ENCODE measurements around the gene PCED1B.

Gene PCED1B

DNA sequence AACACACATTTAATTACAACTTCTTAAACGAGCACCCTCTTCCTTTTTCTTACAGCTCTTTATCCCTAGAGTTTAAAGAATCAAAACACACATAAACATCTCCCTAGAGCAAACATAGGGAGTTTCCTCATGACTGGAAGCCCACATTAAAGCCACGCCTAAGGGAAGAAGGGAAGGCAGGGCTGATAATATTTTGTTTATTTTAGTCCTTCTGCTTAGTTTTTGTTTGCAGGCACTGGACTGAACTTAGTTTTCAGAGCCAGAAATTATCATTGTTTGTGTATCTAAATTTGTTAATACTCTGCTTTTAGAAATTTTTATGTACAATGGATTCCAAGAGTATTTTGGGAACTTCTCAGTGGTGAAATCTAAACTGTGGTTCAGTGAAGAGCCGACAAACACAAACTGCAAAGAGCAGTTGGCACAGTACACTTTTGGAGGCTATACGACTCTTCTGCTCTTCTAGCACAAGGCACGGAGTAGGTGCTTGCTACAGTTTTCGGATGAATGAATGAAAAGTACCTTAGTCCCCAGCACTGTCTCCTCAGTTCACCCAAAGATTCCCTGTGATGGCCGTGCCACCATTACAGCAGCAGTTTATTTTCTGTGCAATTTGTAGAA is 18.0 kb downstream of the PCED1B start:
- Histone ChIP-seq H3K36me3 (ENCODE audit: insufficient read depth, low read depth, low read length) (no peaks in the 10 kb centered on the region), H3K9me3 (ENCODE audit: insufficient read depth, low read depth, low read length) (no peaks in the 10 kb centered on the region), H3K27ac (ENCODE audit: low read length) (no peak overlapping the region), H3K4me1 (ENCODE audit: insufficient read depth, low read length) (no peaks in the 10 kb centered on the region), H3K27me3 (ENCODE audit: insufficient read depth, low read length) (no peaks in the 10 kb centered on the region), H3K9ac (ENCODE audit: low read depth, low read length) (no peak overlapping the region), H3K4me3 (ENCODE audit: low read length) (no peak overlapping the region)

DNA sequence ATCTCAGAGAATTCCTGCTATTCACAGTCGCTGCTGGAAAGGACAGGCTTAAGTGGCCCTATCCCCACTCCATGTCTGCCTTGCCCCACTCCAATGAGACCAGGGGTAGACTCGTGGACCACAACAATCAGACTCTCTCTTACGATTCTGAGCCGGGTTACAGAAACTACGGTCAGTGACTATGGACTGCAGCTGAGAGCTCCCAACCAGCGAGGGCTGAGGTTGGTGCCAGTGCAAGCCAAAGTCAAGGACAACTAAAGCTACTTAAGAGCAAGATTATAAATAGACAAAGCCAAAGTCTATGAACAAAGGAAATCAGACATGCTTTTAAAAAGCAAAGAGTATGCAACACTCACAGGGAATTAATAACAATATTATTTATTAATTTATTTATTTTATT is 18.7 kb downstream of the PCED1B start:
- H3K4me3 ChIP-seq (ENCODE audit: low read length): no peak overlapping the region
- H3K9me3 ChIP-seq (ENCODE audit: insufficient read depth, low read depth, low read length): no peaks in the 10 kb centered on the region
- H3K9ac ChIP-seq (ENCODE audit: low read depth, low read length): no peak overlapping the region
- H3K27ac ChIP-seq (ENCODE audit: low read length): no peak overlapping the region
- no peaks in the 10 kb centered on the region for H3K4me1 ChIP-seq (ENCODE audit: insufficient read depth, low read length)
- H3K36me3 ChIP-seq (ENCODE audit: insufficient read depth, low read depth, low read length): no peaks in the 10 kb centered on the region
- H3K27me3 ChIP-seq (ENCODE audit: insufficient read depth, low read length): no peaks in the 10 kb centered on the region

DNA sequence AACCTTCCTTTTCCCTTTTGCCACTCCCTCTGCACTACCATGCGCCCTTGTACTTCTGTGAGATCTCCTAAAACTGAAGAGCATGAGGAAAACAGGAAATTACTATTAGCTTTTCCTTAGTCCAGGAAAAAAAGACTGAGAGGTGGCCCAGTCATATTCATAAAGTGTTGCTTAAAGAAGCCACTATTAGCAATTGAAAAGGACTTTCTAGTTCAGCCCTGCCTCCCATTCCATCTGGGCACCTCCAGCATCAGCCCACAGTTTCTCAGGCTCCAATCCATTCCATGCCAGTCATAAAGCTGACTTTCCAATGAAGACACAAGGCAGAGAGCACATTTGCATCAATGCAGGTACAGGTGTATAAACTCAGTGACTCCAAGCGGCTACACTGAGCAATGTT is 20.2 kb downstream of the PCED1B start:
- no peaks in the 10 kb centered on the region for H3K9me3 ChIP-seq (ENCODE audit: insufficient read depth, low read depth, low read length)
- H3K4me1 ChIP-seq (ENCODE audit: insufficient read depth, low read length): no peaks in the 10 kb centered on the region
- H3K27ac ChIP-seq (ENCODE audit: low read length): no peak overlapping the region
- H3K27me3 ChIP-seq (ENCODE audit: insufficient read depth, low read length): no peaks in the 10 kb centered on the region
- no peak overlapping the region for H3K4me3 ChIP-seq (ENCODE audit: low read length)
- no peaks in the 10 kb centered on the region for H3K36me3 ChIP-seq (ENCODE audit: insufficient read depth, low read depth, low read length)
- no peak overlapping the region for H3K9ac ChIP-seq (ENCODE audit: low read depth, low read length)

DNA sequence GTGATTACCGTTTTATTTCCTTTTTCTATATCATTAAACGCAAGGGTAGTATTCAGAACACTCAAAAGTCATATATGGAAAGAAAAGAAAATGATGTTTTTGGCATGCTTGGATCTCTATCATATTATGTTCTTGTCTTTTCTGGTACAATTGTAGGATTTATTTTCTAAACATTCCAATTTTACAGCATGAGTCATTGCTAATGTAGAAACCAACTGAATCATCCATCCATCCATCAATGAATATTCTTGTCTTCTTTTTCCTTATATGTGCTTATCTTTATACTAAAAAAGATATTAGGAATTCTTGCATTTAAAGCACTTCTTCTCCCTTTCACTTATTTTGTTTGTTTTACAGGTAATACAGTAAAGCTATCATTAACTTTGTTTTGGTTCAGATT is 20.7 kb downstream of the PCED1B start:
- Histone ChIP-seq H3K36me3 (ENCODE audit: insufficient read depth, low read depth, low read length) (no peaks in the 10 kb centered on the region), H3K4me1 (ENCODE audit: insufficient read depth, low read length) (no peaks in the 10 kb centered on the region), H3K27me3 (ENCODE audit: insufficient read depth, low read length) (no peaks in the 10 kb centered on the region), H3K9ac (ENCODE audit: low read depth, low read length) (no peak overlapping the region), H3K27ac (ENCODE audit: low read length) (no peak overlapping the region), H3K9me3 (ENCODE audit: insufficient read depth, low read depth, low read length) (no peaks in the 10 kb centered on the region), H3K4me3 (ENCODE audit: low read length) (no peak overlapping the region)

DNA sequence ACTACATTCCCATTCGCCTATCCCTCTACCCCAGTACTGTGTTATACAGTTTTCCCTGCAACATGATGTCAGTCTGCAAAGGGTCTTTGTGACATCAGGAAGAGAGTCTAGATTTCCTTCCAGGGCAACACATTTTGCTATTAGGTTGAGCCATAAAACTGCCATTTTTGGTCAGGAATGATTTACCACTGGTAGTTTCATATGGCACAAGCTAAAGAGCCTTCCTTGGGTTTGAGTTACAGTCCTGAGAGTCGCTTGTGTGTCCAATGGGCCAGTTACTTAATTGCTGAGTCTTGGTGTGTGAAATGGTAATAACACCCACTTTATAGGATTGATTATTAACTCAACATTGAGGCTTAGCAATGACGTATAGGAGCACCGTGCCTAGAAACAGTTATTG is 23.0 kb downstream of the PCED1B start:
- H3K36me3 ChIP-seq (ENCODE audit: insufficient read depth, low read depth, low read length): no peaks in the 10 kb centered on the region

DNA sequence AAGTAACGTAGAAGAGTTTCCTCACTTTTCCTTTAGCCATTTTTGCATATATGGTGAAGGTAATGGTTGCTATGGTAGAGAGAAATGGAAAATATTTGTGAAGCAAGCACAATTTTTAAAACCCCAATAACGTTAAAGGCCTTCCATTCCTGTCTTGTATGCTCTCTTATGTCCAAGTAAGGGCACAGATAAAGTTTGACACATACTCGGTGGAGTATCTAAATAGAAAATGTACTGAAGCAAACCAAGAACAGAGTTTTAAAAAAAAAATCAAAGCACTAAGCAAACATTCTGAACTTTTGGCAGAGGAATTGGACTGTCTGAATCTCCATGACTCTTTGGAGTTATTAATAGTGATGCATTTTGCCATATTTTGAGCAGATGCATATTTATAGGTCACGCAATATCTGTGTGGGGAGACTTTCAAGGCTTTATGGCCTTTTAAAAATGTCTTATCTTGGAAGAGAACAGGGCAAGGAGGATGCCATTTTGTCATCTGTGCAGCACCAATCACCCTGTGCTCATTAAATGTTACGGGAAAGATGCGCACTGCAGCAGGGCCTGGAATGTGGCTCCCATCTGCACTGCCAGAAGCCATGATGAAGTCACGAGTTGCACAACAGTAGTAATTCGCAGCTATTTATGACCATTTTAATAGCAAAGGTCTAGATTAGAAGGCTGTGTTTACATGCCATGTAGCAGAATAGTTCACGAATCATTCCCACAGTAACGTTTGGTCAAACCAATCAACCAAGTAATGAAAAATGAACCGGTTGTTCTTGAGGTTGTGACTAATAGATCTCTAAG is 23.6 kb downstream of the PCED1B start:
- H3K27ac ChIP-seq (ENCODE audit: low read length): no peak overlapping the region
- no peaks in the 10 kb centered on the region for H3K9me3 ChIP-seq (ENCODE audit: insufficient read depth, low read depth, low read length)
- no peaks in the 10 kb centered on the region for H3K36me3 ChIP-seq (ENCODE audit: insufficient read depth, low read depth, low read length)
- H3K27me3 ChIP-seq (ENCODE audit: insufficient read depth, low read length): no peaks in the 10 kb centered on the region
- H3K4me1 ChIP-seq (ENCODE audit: insufficient read depth, low read length): no peaks in the 10 kb centered on the region
- no peak overlapping the region for H3K4me3 ChIP-seq (ENCODE audit: low read length)
- H3K9ac ChIP-seq (ENCODE audit: low read depth, low read length): no peak overlapping the region

More for the DNA sequence above, 23.0 kb downstream of the PCED1B start:
- H3K4me3 ChIP-seq (ENCODE audit: low read length): no peak overlapping the region
- H3K4me1 ChIP-seq (ENCODE audit: insufficient read depth, low read length): no peaks in the 10 kb centered on the region
- no peaks in the 10 kb centered on the region for H3K9me3 ChIP-seq (ENCODE audit: insufficient read depth, low read depth, low read length)
- no peak overlapping the region for H3K9ac ChIP-seq (ENCODE audit: low read depth, low read length)
- H3K27me3 ChIP-seq (ENCODE audit: insufficient read depth, low read length): no peaks in the 10 kb centered on the region
- no peak overlapping the region for H3K27ac ChIP-seq (ENCODE audit: low read length)

DNA sequence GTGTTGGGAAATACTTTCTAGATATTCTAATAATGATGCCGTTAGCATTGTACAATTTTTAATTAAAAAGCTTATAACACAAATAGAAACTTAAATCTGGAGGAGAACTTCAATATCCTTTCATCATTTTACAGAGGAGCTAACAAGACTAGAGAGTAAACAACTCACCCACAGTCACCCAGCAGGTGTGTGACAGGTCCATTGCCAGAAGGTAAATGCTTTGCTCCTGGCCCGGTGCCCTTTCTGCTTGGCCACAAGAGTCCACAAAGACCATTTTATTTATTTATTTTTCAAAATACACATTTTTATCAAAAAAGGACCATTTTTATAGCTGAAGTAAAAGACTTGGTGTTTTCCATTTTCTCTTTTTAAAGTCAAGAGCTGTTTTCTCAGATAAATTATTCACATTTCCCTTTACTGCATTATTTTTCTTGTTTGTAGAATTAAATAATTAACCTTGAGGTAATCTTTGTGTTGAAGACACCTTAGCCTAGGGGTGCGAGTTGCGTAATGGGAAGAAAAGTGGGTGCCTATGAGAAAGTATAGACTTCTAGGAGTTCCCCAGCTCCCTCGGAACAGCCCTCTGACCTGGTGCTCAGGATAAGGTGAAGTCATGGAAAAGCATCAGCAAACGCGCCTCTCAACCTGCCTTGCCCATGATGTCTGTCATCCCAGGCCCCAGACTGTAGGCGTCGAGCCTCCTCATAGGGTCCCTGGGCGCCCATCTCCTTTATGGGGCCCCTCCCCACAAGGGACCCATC is 26.7 kb downstream of the PCED1B start:
- H3K4me1 ChIP-seq (ENCODE audit: insufficient read depth, low read length): no peaks in the 10 kb centered on the region
- H3K9ac ChIP-seq (ENCODE audit: low read depth, low read length): no peak overlapping the region
- H3K9me3 ChIP-seq (ENCODE audit: insufficient read depth, low read depth, low read length): no peaks in the 10 kb centered on the region
- no peaks in the 10 kb centered on the region for H3K36me3 ChIP-seq (ENCODE audit: insufficient read depth, low read depth, low read length)
- H3K27ac ChIP-seq (ENCODE audit: low read length): no peak overlapping the region
- no peaks in the 10 kb centered on the region for H3K27me3 ChIP-seq (ENCODE audit: insufficient read depth, low read length)
- H3K4me3 ChIP-seq (ENCODE audit: low read length): no peak overlapping the region

DNA sequence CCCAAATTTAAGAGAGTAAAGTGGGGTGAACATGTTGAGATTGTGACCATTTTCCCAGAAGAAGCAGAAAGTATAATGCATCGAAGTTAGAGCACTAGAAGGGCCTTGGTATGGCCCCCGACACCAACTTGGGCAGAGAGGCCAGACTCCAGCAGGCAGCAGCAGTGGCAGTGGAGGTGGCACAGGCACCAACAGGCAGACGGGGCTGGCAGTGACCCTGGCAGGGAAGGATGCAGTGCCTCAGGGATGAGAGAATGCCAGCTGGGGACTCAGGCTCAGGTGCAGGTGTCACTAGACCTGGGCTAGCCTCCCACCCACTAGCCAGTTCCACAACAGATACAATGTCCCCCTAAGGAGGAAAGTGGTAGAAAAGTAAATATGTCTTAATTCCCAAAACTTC is 28.0 kb downstream of the PCED1B start:
- Histone ChIP-seq H3K27me3 (ENCODE audit: insufficient read depth, low read length) (no peaks in the 10 kb centered on the region), H3K4me1 (ENCODE audit: insufficient read depth, low read length) (no peaks in the 10 kb centered on the region), H3K9ac (ENCODE audit: low read depth, low read length) (no peak overlapping the region), H3K9me3 (ENCODE audit: insufficient read depth, low read depth, low read length) (no peaks in the 10 kb centered on the region), H3K4me3 (ENCODE audit: low read length) (no peak overlapping the region), H3K27ac (ENCODE audit: low read length) (no peak overlapping the region), H3K36me3 (ENCODE audit: insufficient read depth, low read depth, low read length) (no peaks in the 10 kb centered on the region)

DNA sequence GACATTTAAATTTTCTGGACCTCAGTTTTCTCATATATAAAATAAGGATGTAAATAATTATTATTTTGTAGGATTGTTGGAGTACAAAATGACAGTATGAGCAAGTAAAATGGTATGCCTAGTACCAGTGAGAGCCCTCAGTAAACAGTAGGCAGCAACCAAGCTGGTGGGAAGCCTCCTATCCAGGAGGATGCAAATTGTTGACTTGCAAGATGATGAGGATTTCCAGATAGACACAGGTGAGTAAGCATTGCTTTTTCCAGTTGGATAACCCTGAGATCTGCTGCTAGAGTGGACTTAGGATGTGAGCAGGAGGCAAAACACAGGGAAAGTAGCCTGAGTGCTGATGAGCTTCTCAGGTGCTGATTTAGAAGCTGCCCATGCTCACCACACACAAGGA is 28.5 kb downstream of the PCED1B start:
- H3K9me3 ChIP-seq (ENCODE audit: insufficient read depth, low read depth, low read length): no peaks in the 10 kb centered on the region
- no peaks in the 10 kb centered on the region for H3K4me1 ChIP-seq (ENCODE audit: insufficient read depth, low read length)
- no peak overlapping the region for H3K9ac ChIP-seq (ENCODE audit: low read depth, low read length)
- no peaks in the 10 kb centered on the region for H3K36me3 ChIP-seq (ENCODE audit: insufficient read depth, low read depth, low read length)
- no peak overlapping the region for H3K27ac ChIP-seq (ENCODE audit: low read length)
- no peaks in the 10 kb centered on the region for H3K27me3 ChIP-seq (ENCODE audit: insufficient read depth, low read length)
- no peak overlapping the region for H3K4me3 ChIP-seq (ENCODE audit: low read length)

DNA sequence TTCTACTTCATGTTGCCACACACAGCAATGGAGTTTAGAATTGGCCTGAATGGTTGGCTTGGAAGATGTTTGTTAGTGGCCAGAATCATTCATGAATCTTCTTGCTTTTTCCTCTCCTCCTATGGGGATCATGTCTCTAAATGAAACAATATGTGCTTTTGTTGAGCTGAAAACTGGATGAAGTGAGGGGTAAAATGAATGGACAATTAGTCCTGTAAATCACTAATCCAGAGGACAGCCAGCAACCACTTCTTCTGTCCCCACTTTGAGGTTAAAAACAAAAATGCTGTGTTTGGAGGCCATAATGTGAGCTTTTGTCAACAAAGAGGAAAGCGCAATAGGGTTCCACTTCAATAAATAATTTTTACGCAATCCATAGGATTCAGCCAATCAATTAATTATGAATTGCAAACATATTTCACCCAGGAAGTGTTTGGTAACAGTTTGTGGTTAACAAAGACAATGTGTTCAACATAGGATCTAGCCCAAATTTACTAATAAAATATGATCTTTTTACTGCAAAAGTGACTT is 30.7 kb downstream of the PCED1B start:
- Histone ChIP-seq H3K4me3 (ENCODE audit: low read length) (no peak overlapping the region), H3K9me3 (ENCODE audit: insufficient read depth, low read depth, low read length) (no peaks in the 10 kb centered on the region), H3K27me3 (ENCODE audit: insufficient read depth, low read length) (no peaks in the 10 kb centered on the region), H3K36me3 (ENCODE audit: insufficient read depth, low read depth, low read length) (no peaks in the 10 kb centered on the region), H3K9ac (ENCODE audit: low read depth, low read length) (no peak overlapping the region), H3K4me1 (ENCODE audit: insufficient read depth, low read length) (no peaks in the 10 kb centered on the region), H3K27ac (ENCODE audit: low read length) (no peak overlapping the region)

DNA sequence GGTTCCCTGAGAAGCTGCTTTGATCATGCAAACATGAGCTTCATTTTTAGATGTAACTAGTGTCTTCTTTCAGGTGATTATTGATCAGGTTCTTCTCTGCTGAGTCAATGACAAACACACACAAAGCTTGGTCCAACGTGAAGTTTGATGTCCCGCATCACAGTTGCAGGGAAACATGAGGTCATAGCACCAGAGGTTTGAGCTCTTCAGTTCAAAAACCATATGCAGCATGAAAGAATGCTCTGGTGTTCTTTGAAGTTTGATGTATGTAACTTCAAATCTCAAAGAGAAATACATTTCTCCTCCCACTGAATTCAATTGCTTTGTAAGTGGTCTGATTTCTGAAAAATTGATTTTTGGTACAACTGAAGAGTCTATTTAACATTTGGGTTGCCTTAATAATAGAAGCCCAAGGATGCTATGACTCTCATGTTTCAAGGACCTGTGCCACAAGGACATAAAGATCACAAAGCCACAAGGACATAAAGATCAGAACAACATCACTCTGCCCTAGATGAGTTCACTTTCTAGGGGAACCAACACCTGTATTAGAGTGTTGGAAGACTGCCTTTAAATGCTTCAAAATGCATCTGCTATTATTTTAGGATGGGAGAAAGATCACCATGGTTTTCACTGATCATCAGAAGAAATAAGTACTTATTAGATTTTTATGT is 31.4 kb downstream of the PCED1B start:
- Histone ChIP-seq H3K9me3 (ENCODE audit: insufficient read depth, low read depth, low read length) (no peaks in the 10 kb centered on the region), H3K36me3 (ENCODE audit: insufficient read depth, low read depth, low read length) (no peaks in the 10 kb centered on the region), H3K9ac (ENCODE audit: low read depth, low read length) (no peak overlapping the region), H3K4me3 (ENCODE audit: low read length) (no peak overlapping the region), H3K27me3 (ENCODE audit: insufficient read depth, low read length) (no peaks in the 10 kb centered on the region), H3K27ac (ENCODE audit: low read length) (no peak overlapping the region), H3K4me1 (ENCODE audit: insufficient read depth, low read length) (no peaks in the 10 kb centered on the region)
